GM18873 (cell line): ENCODE data around the gene APC2.
"Not testable (repeated sequence)": the region's sequence is repeated elsewhere in the genome, so short reads cannot be mapped to it uniquely, and the experiment has no call there.

Experiments used
- ATAC-seq: cut with Tn5 transposase; IDR thresholded peaks from one replicate; pipeline ENCODE4 v1.9.1; 2021; ENCODE audit warnings: mild to moderate bottlenecking, moderate library complexity, moderate number of reproducible peaks; ENCODE audit not compliant: unreplicated experiment, low FRiP score

The APC2 gene

DNA sequence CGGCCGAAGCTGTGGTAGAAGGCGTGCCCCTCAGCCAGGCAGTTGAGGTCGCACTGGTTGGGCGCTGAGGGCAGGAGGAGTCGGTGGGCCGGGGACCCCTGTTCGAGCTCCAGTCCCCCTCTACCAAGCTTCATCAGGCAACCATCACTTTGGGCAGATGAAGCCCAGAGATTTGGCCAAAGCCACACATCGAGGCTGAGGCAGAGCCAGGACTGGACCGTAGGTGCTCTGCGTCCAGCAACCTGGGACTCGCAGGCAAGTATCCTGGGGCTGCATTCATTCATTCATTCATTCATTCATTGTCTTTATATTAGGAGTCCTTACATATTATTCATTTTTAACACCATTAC lies 58.6 kb downstream of the APC2 start:
- no peak for ATAC-seq

DNA sequence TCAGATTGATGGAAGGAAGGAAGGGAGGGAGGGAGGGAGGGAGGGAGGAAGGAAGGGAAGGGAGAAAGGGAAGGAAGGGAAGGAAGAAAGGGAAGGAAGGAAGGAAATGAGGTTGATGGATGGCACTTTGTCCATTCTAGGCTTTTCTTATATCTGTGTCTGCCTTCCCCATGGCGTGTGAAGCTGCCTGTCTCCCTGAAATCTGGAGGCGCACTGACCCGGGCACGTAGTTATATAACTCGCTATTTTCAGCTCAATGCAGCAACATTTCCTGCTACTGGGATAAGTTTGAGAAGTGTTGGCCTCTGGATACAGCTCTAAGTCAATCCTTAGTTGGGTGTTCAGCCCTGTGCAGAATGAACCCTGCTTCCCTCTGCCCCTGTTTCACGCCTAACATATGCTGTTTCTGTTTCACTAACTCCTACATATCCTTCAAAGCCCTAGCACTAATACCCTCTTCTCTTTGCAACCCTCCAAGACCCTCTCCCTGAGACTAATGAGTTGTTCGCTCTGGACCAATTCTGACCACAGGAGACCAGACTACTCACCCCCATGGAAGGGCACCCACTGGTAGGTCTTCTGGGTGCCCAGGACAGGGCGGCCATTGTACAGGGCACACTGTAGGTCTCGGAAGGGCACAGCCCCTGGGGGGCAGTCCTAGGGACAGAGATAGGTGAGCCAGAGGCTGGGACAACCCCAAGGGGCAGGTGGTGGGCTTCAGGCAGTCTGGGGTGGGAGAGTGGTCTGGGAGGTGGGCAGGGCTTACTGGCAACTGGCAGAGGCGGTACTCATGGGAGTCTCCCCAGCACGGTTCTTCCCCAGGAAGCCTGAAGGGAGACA lies 59.9 kb downstream of the APC2 start:
- no peak for ATAC-seq

DNA sequence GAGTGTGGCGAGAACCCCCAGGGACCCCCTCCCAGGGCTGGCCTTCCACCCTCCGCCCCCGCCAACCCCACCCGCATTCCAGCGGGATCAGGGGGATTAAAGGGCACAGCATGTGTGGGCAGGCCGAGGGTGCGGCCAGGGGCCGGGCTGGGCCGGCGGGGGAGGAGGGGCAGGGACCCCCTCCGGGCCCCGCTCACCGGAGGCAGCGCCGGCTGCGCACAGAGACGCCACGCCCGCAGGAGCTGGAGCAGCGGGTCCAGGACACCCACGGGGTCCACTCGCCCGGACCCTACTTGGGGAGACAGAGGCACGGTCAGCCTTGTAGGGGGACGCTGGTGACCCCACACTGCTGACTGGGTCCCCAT lies 60.5 kb downstream of the APC2 start:
- ATAC-seq: no peak

DNA sequence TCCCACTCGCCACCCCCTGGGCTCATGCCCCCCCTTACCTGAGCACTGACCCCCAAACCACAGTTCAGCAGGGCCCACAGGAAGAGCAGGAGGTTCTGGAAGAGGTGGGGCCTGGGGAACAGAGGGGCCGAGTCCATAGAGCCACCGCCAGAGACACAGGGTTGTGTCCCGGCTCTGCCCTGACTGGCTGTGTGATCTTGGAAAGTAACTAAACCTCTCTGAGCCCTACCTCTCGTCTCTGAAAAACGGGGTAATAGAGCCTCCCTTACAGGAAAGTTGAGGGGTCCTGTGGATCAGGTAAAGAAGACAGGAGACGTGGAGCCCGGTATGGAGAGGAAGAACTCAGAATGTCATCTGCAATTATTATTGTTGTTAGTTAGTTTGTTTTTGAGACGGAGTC lies 60.9 kb downstream of the APC2 start:
- ATAC-seq: no peak

DNA sequence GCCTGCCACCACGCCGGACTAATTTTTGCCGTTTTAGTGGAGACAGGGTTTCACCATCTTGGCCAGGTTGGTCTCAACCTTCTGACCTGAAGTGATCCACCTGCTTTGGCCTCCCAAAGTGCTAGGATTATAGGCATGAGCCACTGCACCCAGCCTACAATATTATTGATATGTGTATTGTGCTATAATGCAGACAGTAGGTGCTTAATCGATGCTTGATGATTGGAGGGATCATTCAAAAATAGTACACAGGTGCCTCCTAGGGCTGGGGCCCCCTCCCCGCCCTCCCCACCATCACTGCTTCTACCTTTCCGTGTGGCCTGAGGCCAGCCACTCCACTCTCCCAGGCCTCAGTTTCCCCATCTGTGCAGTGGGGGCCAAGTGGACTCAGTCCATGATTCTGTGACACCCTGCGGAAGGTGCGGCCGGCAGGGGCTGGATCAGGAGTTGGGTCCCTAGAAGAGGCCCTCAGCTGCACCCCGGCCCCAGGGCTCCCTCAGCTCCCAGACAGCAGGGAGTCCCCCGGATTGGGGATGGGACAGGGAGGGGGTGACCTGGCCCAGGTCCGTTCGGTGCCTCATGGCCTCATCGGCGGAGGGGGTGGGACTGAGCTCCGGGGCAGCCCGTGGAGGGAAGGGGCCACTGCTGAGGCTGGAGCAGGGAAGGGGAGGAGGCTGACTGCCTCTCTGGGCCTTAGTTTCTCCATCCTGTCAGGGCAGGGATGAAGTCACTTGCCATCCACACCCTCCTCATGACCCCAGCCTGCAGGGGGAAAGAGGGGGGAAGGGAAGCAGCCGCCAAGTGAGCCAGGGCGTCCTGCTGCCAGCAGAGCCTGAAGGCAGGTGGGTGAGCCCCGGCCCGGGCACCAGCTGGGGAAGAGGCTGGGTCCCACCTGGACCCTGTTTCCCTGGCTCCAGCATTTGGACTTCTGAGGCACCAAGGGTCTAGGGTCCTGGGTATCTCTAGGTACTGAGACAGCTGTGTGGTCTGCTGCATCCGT lies 61.7 kb downstream of the APC2 start:
- ATAC-seq: no peak

DNA sequence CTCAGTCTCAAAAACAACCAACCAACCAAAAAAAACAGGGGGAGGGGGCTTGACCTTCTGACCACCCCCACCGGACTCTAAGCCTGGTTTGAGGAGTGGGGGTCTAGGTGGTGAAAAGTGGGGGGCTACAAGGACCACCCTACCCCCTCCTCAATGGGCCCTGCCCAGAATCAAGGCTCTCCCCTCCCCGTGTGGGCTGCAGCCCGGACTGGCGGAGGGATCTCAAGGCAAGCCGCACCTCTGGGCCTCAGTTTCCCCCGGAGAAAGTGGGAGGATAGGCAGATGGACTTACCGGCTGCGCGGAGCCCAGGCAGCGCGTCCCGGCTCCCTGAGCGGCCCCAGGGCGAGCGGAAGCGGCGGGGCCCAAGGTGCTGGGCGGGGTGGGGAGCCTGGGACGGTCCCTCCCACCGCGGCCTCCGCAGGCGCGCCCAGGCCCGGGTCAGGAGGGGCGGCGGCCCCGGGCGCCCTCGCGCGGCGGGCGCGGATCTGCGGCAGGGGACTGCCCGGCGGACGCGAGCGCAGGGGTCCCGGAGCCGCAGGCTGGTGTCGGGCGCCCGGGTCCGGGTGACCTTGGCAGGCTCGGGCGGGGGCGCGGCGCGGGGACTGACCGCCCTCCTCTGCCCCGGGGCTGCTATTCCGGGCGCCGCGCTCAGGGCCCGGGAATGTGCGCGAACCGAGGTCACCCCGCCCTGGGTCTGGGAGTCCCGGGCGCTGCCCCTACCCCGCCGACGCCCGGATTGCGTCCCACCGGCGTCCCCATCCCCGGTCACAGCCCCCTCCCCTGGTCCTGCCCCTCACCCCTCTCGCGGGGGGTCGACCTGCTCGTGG lies 63.0 kb downstream of the APC2 start, which contains the start of gene ADAMTSL5:
ADAMTSL5 (minus strand) TSS at position 349 of the 828 bp plus-strand sequence. CDS start 2,076 bp downstream, outside the sequence.
- ATAC-seq: no peak

DNA sequence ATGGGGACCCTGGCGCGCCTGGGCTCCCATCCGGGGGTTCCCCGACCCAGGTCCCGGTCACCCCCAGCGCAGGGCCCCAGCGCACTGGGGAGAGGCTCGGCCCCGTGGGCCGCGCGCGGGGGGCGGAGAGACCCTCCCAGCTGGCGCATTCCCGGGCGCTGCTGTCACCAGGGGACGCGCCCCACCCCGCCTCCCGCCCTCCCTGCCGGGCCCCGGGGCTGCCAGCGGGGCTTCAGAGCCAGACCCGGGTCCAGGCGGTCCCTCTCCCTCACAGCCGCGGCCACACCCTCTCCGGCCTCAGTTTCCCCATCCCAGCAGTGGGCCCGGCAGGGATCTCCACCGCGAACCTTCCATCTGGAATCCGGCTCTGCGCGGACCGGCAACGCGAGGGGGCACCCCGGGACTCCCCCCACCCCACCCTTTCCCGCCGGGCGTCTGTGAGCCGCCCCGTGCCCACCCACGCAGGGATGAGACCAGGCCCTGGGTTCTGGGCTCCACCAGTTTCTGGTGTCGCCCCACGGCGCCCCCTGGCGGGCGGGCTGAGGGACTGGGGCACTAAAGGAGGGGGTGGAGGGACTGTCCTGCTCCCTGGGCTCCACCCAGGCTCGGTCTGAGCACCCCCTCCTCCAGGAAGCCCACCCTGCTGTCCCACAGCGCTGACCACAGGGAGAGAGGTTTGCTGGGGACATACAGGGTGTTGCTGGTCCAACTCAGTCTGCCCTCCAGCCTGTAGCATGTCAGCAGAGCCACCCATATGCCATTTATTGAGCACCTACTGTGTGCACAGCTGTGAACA lies 63.8 kb downstream of the APC2 start:
- no peak for ATAC-seq

DNA sequence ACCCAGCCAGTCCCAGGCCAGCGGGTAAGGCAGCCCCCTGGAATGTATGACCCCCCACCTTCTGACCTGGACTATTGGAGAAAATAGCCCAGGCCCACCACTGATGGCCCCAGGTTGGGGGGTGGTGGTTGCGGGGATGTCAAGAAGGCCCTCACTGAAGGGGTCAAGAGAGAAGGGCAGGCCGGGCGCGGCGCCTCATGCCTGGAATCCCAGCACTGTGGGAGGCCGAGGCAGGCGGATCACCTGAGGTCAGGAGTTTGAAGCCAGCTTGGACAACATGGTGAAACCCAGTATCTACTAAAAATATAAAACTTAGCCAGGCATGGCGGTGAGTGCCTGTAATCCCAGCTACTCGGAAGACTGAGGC lies 64.4 kb downstream of the APC2 start:
- no peak for ATAC-seq

DNA sequence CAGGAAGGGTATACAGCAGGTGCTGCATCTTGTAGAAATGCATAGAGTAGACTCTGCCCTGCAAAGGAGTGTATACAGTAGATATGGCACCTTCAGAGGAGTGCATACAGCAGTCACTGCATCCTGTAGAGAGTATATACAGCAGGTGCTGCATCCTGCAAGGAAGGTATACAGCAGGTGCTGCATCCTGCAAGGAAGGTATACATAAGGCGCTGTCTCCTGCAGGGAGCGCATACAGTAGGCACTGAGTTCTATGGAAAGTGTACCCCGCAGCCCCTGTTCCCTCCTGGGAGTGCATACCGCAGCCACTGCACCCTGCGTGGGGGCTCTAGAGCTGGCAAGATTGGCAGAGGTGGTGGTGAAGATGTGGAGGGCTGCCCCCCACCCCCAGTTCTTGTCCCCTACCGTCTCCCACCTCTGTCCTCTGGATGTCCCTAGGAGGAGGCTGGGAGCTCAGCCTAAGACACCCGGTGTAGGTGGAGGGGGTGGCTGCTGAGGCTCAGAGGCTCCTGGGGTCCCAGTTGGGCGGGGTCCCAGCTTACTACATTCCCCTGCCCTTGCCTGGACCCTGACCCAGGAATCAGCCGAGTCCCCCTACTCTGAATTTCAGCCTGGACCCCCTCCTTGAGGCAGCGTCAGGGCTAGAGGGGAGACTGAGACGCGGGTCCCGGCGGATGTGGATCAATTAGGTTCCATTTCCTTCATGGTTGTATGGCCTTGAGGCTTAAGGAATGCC lies 65.2 kb downstream of the APC2 start:
- no peak for ATAC-seq

DNA sequence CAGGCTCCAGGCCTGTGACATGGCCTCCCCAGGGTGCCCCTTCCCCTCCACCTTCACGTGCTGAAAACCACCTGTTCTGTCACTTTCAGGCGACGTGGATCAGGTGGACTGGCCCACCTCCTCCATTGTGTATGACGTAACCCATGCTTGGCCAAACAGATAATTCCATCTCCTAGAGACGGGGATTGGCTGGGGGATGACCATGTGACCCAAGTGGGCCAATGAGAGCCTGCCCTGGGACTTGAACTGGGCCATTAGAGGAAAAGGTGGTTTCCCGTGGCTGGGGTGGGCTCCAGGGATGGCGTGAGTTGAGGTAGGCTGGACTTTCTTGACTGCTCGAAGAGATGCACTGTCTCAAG lies 66.5 kb downstream of the APC2 start:
- no peak for ATAC-seq

DNA sequence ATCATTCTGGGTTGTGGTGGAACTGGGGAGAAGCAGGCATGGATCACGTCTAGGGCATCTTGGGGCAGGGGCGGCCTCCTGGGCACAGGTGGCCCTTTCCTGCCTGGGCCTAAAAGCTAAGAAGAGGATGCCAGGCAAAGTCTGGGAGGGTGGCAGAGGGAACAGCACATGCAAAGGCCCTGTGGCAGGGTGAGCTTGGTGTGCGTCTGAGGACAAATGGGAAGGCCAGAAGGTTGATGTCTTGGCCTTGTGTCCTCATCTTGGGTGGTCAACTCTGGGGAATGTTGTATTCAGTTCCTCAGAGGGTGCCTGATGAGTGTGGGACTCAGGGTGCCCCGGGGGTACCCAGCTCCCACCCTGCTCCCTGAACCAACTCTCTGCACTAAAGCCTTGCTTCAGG lies 68.5 kb downstream of the APC2 start:
- ATAC-seq: no peak

DNA sequence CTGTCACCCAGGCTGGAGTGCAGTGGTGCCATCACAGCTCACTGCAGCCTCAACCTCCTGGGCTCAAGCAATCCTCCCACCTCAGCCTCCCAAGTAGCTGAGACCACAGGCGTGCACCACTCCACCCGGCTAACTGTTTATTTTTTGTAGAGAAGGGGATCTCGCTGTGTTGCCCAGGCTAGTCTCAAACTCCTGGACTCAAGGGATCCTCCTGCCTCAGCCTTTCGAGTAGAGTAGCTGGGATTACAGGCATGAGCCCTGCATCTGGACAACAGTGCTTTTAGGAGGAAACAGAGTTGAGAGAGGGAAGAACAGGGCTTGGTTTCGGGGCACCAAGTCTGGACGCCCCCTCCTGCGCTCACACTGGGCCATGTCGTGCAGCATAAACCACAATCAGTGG lies 69.9 kb downstream of the APC2 start:
- ATAC-seq: not testable (repeated sequence)

DNA sequence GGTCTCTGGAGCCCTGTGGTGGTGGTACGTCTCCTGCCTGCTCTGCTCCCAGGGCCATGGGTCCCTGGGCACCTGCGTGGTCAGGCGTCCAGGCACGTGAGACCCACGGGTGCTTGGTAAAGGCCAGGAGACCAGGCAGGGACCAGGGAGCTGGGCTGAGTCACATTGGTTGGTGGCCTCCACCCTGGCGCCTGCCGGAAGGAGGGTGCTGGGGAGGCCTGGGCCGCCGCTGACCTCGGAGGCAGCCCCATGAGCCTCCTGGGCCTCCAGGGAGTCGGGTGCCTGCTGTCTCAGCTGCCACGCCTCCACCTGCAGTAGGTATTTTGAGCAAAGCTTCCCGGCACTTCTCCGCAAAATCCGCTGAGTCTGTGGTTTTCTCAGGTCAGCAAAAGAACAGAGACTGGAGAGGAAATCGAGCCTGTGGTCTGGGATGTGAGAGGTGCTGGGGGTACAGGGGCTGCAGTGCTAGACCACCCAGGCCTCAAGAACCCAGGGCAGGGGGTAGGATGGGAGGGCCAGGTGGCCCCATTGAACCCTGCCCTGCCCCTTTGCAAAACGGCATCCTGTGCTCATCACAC lies 70.4 kb downstream of the APC2 start:
- ATAC-seq: no peak

DNA sequence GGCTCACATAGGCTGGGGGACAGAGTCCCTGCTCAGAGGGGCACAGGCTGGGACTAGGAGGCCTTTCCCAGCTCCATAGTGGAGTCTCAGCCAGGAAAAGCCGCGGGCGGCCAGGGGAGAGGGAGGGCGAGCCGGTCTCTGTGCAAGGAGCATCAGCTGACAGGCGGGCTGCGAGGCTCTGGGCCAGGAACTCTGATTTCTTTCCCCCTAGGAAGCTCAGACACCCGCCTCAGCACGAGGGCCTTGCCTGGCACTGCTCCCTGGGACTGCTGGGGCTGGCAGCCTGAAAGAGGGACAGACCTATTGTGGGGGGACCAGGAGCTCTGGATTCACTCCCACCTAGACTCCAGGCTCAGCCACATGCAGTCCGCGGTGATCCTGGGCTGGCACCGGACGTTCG lies 71.7 kb downstream of the APC2 start:
- no peak for ATAC-seq

DNA sequence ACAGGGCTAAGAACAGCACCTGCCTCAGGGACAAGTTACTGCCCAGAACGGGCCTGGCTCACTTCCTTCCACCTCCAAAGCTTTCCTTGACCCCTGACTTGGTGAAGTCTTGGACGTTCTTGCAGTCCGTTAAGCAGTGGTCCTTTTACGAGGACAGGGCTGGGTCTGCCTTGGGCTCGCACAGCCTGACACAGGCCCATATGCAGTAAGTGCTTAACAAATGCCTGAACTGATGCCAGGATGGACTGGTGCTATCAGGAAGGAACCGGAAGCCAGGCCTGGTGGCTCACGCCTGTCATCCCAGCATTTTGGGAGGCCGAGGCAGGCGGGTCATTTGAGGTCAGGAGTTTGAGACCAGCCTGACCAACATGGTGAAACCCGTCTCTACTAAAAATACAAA lies 72.1 kb downstream of the APC2 start:
- no peak for ATAC-seq

DNA sequence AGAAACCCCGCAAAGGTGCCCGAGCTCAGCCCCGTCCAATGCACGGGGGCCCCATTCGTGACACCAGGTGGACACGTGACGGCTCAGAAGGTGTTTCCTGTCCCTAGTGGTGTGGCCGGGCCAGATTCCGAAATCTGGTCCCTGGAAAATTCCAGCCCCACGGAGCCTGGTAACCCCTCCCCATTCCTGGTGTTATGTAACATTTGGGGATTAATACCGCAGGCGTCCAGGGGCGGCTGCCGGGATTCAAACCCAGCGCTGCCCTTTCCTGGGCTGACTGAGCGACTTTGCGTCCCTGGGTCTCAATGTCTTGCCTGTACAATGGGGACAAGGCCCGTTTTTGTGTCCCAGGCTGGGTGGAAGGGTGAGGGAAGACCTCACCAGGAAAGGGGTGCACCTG lies 72.9 kb downstream of the APC2 start:
- ATAC-seq: no peak
